ENCODE measurements around the gene ZNF524.

ZNF524 gene

GRCh38 chr19:55598719-55599467 is 1.2 kb upstream of the ZNF524 start:
- DNase-seq (ENCODE audit: extremely low read depth, low read depth), result peak; percentile 90
- no peak for TF ChIP-seq CTCF (IDR thresholded peaks at IDR 0.05; ENCODE audit: low read depth, low read length)

GRCh38 chr19:55599468-55599841 is 633 bp upstream of the ZNF524 start, which contains the start of gene FIZ1:
TSS of gene FIZ1 (minus strand) at chr19:55599517. CDS start at chr19:55597865, 1,652 bp downstream.
- peak; percentile 97 for DNase-seq (ENCODE audit: extremely low read depth, low read depth)
- TF ChIP-seq CTCF (IDR thresholded peaks at IDR 0.05; ENCODE audit: low read depth, low read length), result no peak

- no peak for DNase-seq (ENCODE audit: extremely low read depth, low read depth)
- no peak for TF ChIP-seq CTCF (IDR thresholded peaks at IDR 0.05; ENCODE audit: low read depth, low read length)
These were observed 557 bp downstream of the ZNF524 start for GRCh38 chr19:55600662-55601028.

GRCh38 chr19:55601084-55601483 is 996 bp downstream of the ZNF524 start:
- TF ChIP-seq CTCF (IDR thresholded peaks at IDR 0.05; ENCODE audit: low read depth, low read length), result no peak
- DNase-seq (ENCODE audit: extremely low read depth, low read depth), result no peak

GRCh38 chr19:55602104-55603001 is 2.3 kb downstream of the ZNF524 start:
- no peak for DNase-seq (ENCODE audit: extremely low read depth, low read depth)
- no peak for TF ChIP-seq CTCF (IDR thresholded peaks at IDR 0.05; ENCODE audit: low read depth, low read length)

GRCh38 chr19:55603115-55603514 is 3.0 kb downstream of the ZNF524 start:
- DNase-seq (ENCODE audit: extremely low read depth, low read depth), result no peak
- TF ChIP-seq CTCF (IDR thresholded peaks at IDR 0.05; ENCODE audit: low read depth, low read length), result no peak
